WTC11 (cell line): ENCODE data around the gene YIPF5. TPM values are rescaled to one million over a fixed set of nuclear protein-coding genes. Genes with fewer than 3 reads are reported as not detected.

ENCODE experiments used
- ATAC-seq: fragments of 200-7000 bp; cut with Tn5 transposase; 2 replicates; pipeline ENCODE4 v1.10.0; 2021; ENCODE audit warnings: mild to moderate bottlenecking, moderate library complexity
- CTCF ChIA-PET: fragments of 300-600 bp; sonication (Branson Sonifier 250); formaldehyde crosslinking; loops from one replicate; lab custom pipeline; 2021; ENCODE audit warnings: antibody characterized with exemption; lab: Charles Lee
- POLR2A ChIA-PET: fragments of 350-600 bp; sonication (Branson Sonifier 250); formaldehyde crosslinking; loops from one replicate; lab custom pipeline; 2021; ENCODE audit warnings: antibody characterized with exemption; lab: Charles Lee
- DNase-seq: peaks from one replicate; pipeline ENCODE4 v3.0.0; 2021; ENCODE audit warnings: low spot score
- H3K27ac Mint-ChIP-seq: 2 replicates; pipeline ENCODE4 v1.8.0; 2021; ENCODE audit warnings: mixed read lengths
- H3K27me3 Mint-ChIP-seq: 2 replicates; pipeline ENCODE4 v1.8.0; 2021; ENCODE audit warnings: low read depth, mild to moderate bottlenecking, moderate library complexity, mixed read lengths
- H3K36me3 Mint-ChIP-seq: 2 replicates; pipeline ENCODE4 v1.8.0; 2021; ENCODE audit warnings: mixed read lengths
- H3K4me1 Mint-ChIP-seq: 2 replicates; pipeline ENCODE4 v1.8.0; 2022; ENCODE audit warnings: mixed read lengths
- H3K4me3 Mint-ChIP-seq: 2 replicates; pipeline ENCODE4 v1.8.0; 2021; ENCODE audit warnings: mild to moderate bottlenecking, moderate library complexity, mixed read lengths
- H3K9me3 Mint-ChIP-seq: 2 replicates; pipeline ENCODE4 v1.8.0; 2021; ENCODE audit warnings: mixed read lengths
- ESRRA ChIP-seq: sonication (generic); formaldehyde crosslinking; IDR thresholded peaks from 2 replicates; pipeline ENCODE4 v1.8.1; 2022; ENCODE audit warnings: mild to moderate bottlenecking, missing genetic modification reagents, borderline replicate concordance
- FOXP1 ChIP-seq: sonication (generic); formaldehyde crosslinking; IDR thresholded peaks from 2 replicates; pipeline ENCODE4 v1.8.0; 2022; ENCODE audit warnings: missing genetic modification reagents, mild to moderate bottlenecking, moderate library complexity, borderline replicate concordance
- IRF2 ChIP-seq: sonication (generic); formaldehyde crosslinking; IDR thresholded peaks from 2 replicates; pipeline ENCODE4 v1.8.0; 2022; ENCODE audit warnings: low read depth, missing genetic modification reagents, borderline replicate concordance
- NFATC4 ChIP-seq: fragments of 250-450 bp; sonication (Bioruptor Pico); IDR thresholded peaks from 2 replicates; pipeline ENCODE4 v1.9.0; 2021; ENCODE audit warnings: mild to moderate bottlenecking
- NFE2L1 ChIP-seq: sonication (generic); formaldehyde crosslinking; IDR thresholded peaks from 2 replicates; pipeline ENCODE4 v1.8.1; 2023; ENCODE audit warnings: missing genetic modification reagents
- SMAD3 ChIP-seq: sonication (generic); formaldehyde crosslinking; IDR thresholded peaks from 2 replicates; pipeline ENCODE4 v1.8.0; 2022; ENCODE audit warnings: missing genetic modification reagents, mild to moderate bottlenecking, borderline replicate concordance
- SMAD4 ChIP-seq: sonication (generic); formaldehyde crosslinking; IDR thresholded peaks from 2 replicates; pipeline ENCODE4 v1.8.0; 2022; ENCODE audit warnings: mild to moderate bottlenecking, missing genetic modification reagents
- ZNF263 ChIP-seq: sonication (generic); formaldehyde crosslinking; IDR thresholded peaks from 2 replicates; pipeline ENCODE4 v1.8.1; 2022; ENCODE audit warnings: low read depth, mild to moderate bottlenecking, moderate library complexity, missing genetic modification reagents
- ZNF671 ChIP-seq: fragments of 250-450 bp; sonication (Bioruptor Pico); IDR thresholded peaks from 2 replicates; pipeline ENCODE4 v1.8.0; 2021; ENCODE audit warnings: mild to moderate bottlenecking
- total RNA-seq: library from RNA; stranded (reverse); gene quantifications from 3 replicates; pipeline ENCODE4 v1.2.3, GENCODE V29; 2021
- TF ChIP-seq, protein P1 (sequence below): sonication (generic); formaldehyde crosslinking; IDR thresholded peaks from 2 replicates; pipeline ENCODE4 v1.8.0; 2022; ENCODE audit warnings: mild to moderate bottlenecking, missing genetic modification reagents
- TF ChIP-seq, protein P2 (sequence below): sonication (generic); formaldehyde crosslinking; IDR thresholded peaks from 2 replicates; pipeline ENCODE4 v1.8.0; 2022; ENCODE audit warnings: missing genetic modification reagents
- TF ChIP-seq, protein P3 (sequence below): fragments of 250-450 bp; sonication (Bioruptor Pico); IDR thresholded peaks from 2 replicates; pipeline ENCODE4 v1.9.0; 2021; ENCODE audit warnings: mild to moderate bottlenecking, borderline replicate concordance
- TF ChIP-seq, protein P4 (sequence below): sonication (generic); formaldehyde crosslinking; conservative IDR thresholded peaks from 2 replicates; pipeline ENCODE4 v1.8.1; 2023; ENCODE audit warnings: mild to moderate bottlenecking, low read depth, missing genetic modification reagents, moderate library complexity
- TF ChIP-seq, protein P5 (sequence below): sonication (generic); formaldehyde crosslinking; IDR thresholded peaks from 2 replicates; pipeline ENCODE4 v1.8.1; 2022; ENCODE audit warnings: low read depth, missing genetic modification reagents, borderline replicate concordance
- TF ChIP-seq, protein P6 (sequence below): fragments of 200-600 bp; IDR thresholded peaks from 2 replicates; pipeline ENCODE4 v1.8.0; 2022; ENCODE audit warnings: antibody characterized with exemption
- TF ChIP-seq, protein P7 (sequence below): sonication (generic); formaldehyde crosslinking; IDR thresholded peaks from 2 replicates; pipeline ENCODE4 v1.8.1; 2023; ENCODE audit warnings: mild to moderate bottlenecking, moderate library complexity, missing genetic modification reagents

Gene YIPF5
- total RNA-seq, 1 experiment from 2014 or later: 39.2 TPM

DNA sequence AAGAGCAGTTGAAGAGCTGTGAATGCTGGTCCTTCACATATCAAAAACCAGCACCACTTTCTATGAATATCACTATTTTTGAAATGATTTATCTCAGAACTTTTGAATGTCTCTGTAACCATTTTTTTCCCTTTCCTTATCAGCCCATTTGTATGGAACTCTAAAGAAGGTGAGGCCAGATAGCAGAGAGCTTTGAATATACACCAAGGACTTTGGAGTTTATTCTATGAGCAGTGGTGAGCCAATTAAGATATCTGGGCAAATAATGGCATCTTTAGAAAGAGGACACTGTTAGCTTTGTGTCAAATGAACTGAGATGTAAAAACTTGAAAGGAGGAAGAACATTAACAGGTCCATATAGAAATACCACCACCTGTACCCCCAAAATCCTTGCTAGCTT, 22.2 kb upstream of the YIPF5 start (continued):
- TF ChIP-seq ZNF263 (CRISPR knock-in tag): no peak
- TF ChIP-seq, protein P1, sequence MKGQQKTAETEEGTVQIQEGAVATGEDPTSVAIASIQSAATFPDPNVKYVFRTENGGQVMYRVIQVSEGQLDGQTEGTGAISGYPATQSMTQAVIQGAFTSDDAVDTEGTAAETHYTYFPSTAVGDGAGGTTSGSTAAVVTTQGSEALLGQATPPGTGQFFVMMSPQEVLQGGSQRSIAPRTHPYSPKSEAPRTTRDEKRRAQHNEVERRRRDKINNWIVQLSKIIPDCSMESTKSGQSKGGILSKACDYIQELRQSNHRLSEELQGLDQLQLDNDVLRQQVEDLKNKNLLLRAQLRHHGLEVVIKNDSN (CRISPR knock-in tag): no peak
- TF ChIP-seq, protein P2, sequence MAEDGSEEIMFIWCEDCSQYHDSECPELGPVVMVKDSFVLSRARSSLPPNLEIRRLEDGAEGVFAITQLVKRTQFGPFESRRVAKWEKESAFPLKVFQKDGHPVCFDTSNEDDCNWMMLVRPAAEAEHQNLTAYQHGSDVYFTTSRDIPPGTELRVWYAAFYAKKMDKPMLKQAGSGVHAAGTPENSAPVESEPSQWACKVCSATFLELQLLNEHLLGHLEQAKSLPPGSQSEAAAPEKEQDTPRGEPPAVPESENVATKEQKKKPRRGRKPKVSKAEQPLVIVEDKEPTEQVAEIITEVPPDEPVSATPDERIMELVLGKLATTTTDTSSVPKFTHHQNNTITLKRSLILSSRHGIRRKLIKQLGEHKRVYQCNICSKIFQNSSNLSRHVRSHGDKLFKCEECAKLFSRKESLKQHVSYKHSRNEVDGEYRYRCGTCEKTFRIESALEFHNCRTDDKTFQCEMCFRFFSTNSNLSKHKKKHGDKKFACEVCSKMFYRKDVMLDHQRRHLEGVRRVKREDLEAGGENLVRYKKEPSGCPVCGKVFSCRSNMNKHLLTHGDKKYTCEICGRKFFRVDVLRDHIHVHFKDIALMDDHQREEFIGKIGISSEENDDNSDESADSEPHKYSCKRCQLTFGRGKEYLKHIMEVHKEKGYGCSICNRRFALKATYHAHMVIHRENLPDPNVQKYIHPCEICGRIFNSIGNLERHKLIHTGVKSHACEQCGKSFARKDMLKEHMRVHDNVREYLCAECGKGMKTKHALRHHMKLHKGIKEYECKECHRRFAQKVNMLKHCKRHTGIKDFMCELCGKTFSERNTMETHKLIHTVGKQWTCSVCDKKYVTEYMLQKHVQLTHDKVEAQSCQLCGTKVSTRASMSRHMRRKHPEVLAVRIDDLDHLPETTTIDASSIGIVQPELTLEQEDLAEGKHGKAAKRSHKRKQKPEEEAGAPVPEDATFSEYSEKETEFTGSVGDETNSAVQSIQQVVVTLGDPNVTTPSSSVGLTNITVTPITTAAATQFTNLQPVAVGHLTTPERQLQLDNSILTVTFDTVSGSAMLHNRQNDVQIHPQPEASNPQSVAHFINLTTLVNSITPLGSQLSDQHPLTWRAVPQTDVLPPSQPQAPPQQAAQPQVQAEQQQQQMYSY (CRISPR knock-in tag): no peak
- TF ChIP-seq, all 79 proteins: peak for 0

DNA sequence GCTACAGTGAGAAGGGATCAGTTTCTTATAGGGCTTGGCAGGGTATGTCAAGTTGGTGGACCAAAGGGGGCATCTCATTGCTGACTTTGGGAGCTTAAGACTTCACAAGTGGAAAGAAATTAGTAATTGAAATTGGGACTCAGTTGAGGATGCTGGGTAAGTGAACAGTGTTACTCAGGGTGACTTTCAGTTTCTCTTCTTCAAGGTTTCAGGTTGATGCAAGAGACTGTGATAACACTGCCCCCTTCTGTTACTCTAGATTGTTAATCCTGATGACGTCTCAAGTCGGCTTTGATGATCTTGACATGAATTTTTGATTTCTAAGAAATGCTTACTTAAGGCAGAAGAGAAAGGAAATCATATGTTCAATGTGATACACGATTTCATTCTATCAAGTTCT, 21.5 kb upstream of the YIPF5 start:
- DNase-seq: no peak
- CTCF ChIA-PET: no interaction called here
- no peak overlapping the region for H3K27ac Mint-ChIP-seq
- H3K9me3 Mint-ChIP-seq: no peaks in the 10 kb centered on the region
- TF ChIP-seq NFE2L1 (no peak), SMAD3 (CRISPR knock-in tag) (no peak), FOXP1 (no peak), SMAD4 (CRISPR knock-in tag) (no peak), ESRRA (no peak), IRF2 (CRISPR knock-in tag) (no peak)
- TF ChIP-seq, protein P3, sequence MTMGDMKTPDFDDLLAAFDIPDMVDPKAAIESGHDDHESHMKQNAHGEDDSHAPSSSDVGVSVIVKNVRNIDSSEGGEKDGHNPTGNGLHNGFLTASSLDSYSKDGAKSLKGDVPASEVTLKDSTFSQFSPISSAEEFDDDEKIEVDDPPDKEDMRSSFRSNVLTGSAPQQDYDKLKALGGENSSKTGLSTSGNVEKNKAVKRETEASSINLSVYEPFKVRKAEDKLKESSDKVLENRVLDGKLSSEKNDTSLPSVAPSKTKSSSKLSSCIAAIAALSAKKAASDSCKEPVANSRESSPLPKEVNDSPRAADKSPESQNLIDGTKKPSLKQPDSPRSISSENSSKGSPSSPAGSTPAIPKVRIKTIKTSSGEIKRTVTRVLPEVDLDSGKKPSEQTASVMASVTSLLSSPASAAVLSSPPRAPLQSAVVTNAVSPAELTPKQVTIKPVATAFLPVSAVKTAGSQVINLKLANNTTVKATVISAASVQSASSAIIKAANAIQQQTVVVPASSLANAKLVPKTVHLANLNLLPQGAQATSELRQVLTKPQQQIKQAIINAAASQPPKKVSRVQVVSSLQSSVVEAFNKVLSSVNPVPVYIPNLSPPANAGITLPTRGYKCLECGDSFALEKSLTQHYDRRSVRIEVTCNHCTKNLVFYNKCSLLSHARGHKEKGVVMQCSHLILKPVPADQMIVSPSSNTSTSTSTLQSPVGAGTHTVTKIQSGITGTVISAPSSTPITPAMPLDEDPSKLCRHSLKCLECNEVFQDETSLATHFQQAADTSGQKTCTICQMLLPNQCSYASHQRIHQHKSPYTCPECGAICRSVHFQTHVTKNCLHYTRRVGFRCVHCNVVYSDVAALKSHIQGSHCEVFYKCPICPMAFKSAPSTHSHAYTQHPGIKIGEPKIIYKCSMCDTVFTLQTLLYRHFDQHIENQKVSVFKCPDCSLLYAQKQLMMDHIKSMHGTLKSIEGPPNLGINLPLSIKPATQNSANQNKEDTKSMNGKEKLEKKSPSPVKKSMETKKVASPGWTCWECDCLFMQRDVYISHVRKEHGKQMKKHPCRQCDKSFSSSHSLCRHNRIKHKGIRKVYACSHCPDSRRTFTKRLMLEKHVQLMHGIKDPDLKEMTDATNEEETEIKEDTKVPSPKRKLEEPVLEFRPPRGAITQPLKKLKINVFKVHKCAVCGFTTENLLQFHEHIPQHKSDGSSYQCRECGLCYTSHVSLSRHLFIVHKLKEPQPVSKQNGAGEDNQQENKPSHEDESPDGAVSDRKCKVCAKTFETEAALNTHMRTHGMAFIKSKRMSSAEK (CRISPR knock-in tag): no peak
- TF ChIP-seq, protein P4, sequence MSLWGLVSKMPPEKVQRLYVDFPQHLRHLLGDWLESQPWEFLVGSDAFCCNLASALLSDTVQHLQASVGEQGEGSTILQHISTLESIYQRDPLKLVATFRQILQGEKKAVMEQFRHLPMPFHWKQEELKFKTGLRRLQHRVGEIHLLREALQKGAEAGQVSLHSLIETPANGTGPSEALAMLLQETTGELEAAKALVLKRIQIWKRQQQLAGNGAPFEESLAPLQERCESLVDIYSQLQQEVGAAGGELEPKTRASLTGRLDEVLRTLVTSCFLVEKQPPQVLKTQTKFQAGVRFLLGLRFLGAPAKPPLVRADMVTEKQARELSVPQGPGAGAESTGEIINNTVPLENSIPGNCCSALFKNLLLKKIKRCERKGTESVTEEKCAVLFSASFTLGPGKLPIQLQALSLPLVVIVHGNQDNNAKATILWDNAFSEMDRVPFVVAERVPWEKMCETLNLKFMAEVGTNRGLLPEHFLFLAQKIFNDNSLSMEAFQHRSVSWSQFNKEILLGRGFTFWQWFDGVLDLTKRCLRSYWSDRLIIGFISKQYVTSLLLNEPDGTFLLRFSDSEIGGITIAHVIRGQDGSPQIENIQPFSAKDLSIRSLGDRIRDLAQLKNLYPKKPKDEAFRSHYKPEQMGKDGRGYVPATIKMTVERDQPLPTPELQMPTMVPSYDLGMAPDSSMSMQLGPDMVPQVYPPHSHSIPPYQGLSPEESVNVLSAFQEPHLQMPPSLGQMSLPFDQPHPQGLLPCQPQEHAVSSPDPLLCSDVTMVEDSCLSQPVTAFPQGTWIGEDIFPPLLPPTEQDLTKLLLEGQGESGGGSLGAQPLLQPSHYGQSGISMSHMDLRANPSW (CRISPR knock-in tag): no peak
- TF ChIP-seq, all 79 proteins: peak for 0
- H3K36me3 Mint-ChIP-seq: no peaks in the 10 kb centered on the region
- POLR2A ChIA-PET: no interaction called here
- no peaks in the 10 kb centered on the region for H3K4me1 Mint-ChIP-seq
- peak; percentile 87 for ATAC-seq
- no peak overlapping the region for H3K4me3 Mint-ChIP-seq
- H3K27me3 Mint-ChIP-seq: no peaks in the 10 kb centered on the region

DNA sequence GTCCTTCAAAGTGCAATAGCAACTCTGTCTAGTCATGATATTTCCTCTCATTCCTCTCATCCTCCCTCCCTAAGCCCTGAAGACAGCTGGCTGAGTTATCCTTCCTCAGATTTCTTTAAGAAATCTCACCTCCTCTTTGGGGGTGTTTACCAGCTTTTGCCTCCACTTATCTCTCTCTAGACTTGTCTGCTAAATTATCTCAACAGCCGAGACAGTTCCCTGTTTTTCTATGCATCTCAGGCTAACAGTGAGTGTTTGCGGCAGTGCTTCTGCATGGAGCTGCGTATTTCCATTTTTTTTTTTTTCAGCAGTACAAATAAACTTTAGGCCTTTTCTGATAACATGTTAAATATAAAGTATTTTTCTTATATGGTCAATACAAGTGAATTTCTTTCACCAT, 21.1 kb upstream of the YIPF5 start:
- ATAC-seq (no peak), DNase-seq (no peak)
- no peak overlapping the region for H3K27ac Mint-ChIP-seq
- no peaks in the 10 kb centered on the region for H3K27me3 Mint-ChIP-seq
- ChIA-PET CTCF (interaction anchor here (0.6 kb wide), 1 partner anchor 1645 kb away, joined by 3 read pairs; no protein-coding TSS in a partner anchor), POLR2A (no interaction called here)
- no peak overlapping the region for H3K4me3 Mint-ChIP-seq
- no peaks in the 10 kb centered on the region for H3K9me3 Mint-ChIP-seq
- no peaks in the 10 kb centered on the region for H3K36me3 Mint-ChIP-seq
- no peaks in the 10 kb centered on the region for H3K4me1 Mint-ChIP-seq
- TF ChIP-seq ESRRA (no peak), FOXP1 (no peak), ZNF671 (no peak), NFATC4 (no peak), IRF2 (CRISPR knock-in tag) (no peak)
- TF ChIP-seq, protein P5, sequence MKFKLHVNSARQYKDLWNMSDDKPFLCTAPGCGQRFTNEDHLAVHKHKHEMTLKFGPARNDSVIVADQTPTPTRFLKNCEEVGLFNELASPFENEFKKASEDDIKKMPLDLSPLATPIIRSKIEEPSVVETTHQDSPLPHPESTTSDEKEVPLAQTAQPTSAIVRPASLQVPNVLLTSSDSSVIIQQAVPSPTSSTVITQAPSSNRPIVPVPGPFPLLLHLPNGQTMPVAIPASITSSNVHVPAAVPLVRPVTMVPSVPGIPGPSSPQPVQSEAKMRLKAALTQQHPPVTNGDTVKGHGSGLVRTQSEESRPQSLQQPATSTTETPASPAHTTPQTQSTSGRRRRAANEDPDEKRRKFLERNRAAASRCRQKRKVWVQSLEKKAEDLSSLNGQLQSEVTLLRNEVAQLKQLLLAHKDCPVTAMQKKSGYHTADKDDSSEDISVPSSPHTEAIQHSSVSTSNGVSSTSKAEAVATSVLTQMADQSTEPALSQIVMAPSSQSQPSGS (CRISPR knock-in tag): no peak
- TF ChIP-seq, protein P6, sequence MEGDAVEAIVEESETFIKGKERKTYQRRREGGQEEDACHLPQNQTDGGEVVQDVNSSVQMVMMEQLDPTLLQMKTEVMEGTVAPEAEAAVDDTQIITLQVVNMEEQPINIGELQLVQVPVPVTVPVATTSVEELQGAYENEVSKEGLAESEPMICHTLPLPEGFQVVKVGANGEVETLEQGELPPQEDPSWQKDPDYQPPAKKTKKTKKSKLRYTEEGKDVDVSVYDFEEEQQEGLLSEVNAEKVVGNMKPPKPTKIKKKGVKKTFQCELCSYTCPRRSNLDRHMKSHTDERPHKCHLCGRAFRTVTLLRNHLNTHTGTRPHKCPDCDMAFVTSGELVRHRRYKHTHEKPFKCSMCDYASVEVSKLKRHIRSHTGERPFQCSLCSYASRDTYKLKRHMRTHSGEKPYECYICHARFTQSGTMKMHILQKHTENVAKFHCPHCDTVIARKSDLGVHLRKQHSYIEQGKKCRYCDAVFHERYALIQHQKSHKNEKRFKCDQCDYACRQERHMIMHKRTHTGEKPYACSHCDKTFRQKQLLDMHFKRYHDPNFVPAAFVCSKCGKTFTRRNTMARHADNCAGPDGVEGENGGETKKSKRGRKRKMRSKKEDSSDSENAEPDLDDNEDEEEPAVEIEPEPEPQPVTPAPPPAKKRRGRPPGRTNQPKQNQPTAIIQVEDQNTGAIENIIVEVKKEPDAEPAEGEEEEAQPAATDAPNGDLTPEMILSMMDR: no peak
- TF ChIP-seq, protein P7, sequence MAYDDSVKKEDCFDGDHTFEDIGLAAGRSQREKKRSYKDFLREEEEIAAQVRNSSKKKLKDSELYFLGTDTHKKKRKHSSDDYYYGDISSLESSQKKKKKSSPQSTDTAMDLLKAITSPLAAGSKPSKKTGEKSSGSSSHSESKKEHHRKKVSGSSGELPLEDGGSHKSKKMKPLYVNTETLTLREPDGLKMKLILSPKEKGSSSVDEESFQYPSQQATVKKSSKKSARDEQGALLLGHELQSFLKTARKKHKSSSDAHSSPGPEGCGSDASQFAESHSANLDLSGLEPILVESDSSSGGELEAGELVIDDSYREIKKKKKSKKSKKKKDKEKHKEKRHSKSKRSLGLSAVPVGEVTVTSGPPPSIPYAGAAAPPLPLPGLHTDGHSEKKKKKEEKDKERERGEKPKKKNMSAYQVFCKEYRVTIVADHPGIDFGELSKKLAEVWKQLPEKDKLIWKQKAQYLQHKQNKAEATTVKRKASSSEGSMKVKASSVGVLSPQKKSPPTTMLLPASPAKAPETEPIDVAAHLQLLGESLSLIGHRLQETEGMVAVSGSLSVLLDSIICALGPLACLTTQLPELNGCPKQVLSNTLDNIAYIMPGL (CRISPR knock-in tag): no peak
